Amniotic stem cell (primary cell): ENCODE measurements around the gene CRYBB2.
"Not testable (repeated sequence)": the region's sequence is repeated elsewhere in the genome, so short reads cannot be mapped to it uniquely, and the experiment has no call there.

ENCODE experiments used
- DNase-seq: peaks from one replicate; lab custom pipeline; 2025; lab: John Stamatoyannopoulos, UW

CRYBB2 gene, protein sequence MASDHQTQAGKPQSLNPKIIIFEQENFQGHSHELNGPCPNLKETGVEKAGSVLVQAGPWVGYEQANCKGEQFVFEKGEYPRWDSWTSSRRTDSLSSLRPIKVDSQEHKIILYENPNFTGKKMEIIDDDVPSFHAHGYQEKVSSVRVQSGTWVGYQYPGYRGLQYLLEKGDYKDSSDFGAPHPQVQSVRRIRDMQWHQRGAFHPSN

DNA sequence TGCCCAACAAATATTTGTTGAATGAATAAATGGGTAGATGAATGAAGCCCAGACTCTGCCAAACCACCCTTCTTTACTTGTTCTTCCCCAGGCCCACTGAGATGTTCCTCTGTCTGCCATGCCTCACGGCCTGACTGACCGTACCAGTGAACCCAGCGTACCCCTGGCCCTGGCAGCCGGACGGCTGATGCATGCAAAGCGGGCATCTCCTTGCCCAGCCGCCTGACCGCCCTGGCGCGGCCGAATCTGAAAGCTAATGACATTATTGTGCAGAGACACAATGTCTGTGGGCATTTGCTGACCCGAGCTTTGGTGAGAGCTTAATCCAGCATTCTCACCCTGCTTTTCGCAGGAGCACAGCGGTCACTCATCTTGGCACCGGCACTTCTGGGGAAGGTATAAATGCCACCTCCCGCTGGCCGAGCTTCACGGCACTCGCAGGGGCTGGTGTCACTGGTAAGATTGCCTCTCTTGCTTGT, at the start of gene CRYBB2:
Gene CRYBB2, plus strand, starts transcription at position 429 of the 479 bp plus-strand sequence. CDS start 1,791 bp downstream, outside the sequence.
- no peak for DNase-seq

DNA sequence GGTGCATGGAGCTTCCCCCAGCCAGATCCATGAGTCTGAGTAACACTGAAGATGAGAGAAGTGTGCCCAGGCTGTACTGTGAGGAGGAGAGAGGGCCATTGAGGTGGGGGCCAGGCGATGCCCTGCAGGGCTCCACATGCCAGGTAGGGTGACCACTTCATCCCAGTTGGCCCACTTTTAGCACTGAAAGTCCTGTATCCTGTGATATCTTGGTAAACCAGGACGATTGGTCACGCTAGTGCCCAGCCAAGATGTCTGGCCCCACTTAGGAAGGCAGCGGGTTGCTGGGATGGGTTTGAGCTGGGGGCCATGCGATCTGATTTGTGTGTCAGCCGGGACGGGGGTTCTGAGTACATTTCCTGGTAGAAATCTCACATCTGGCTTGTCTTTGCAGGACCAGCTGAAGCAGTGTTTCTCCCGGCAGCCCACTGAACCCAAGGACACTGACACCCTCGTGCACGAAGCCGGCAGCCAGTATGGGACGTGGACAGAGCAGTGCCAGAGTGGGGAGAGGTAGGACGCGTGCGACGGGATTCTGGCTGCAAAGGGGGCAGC, 48.9 kb upstream of the CRYBB2 start:
- DNase-seq = no peak

DNA sequence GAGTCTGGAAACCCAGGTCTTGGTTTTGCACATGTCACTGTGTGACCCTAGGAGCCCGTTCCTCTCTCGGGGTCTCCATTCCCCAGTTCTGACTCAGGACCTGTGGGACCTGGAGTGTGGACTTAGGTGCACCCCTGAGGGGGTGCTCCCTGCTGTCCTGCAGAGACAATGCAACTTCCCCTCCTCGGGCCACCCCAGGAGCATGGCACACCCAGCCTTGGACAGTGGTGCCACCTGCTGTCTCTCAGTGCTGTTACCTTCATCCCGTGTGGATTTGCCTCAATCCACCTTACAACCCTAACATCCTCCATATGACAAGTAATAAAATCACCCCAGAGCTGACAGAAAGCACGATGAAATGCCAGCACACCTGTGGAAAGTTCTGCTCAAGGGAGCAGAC, 47.3 kb upstream of the CRYBB2 start:
- no peak for DNase-seq

DNA sequence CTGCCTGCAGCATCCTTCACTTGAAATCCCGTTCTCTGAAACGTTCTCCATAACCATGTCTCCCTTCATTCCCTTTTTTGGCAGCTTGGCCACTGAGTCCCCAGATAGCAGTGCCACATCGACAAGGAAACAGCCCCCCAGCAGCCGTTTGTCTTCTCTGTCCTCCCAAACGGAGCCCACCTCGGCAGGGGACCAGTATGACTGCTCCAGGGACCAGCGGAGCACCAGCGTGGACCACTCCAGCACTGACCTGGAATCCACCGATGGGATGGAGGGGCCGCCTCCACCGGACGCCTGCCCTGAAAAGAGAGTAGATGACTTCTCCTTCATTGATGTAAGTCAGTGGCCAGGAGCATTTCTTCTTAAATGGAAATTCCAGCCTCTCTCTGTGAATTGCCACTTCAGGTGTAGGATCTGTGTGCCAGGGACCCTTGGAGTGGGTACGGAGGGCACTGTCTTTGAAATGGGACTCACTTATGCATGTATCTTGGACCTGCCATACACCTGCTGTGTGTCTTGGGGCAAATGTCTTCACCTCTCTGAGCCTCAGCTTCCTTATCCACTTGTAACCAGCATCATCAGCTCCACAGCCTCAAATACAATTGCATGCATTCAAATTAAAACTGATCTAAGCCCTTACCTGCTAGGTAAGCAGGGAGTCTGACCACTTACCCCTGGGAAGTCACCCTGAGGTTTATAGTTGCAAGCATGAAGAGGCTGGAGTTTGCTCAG, 45.1 kb upstream of the CRYBB2 start:
- DNase-seq = no peak

DNA sequence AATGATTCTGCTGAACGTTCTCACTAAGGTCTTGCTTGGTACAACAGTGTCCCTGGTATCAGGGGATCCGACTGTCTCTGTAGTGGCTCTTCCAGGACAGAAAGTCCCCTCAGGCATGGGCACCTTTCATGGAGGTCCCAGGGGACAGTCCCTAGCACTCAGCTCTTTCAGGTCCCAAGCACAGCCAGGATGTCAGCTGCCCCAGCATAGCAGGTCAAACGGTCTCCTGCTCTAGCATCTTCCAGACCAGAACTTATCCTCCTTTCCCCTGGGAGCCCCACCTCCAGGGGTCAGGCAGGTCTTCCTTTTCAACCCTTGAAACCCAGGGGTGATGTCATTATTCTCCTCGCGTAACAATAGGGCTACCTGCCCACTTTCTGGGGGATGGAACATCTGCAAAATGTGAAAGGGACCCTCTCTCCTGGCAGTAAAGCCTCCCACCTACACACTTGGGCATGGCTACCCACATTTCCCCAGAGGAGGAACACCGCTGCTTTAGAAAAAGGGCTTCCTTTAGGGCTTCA, 44.5 kb upstream of the CRYBB2 start:
- DNase-seq = no peak

DNA sequence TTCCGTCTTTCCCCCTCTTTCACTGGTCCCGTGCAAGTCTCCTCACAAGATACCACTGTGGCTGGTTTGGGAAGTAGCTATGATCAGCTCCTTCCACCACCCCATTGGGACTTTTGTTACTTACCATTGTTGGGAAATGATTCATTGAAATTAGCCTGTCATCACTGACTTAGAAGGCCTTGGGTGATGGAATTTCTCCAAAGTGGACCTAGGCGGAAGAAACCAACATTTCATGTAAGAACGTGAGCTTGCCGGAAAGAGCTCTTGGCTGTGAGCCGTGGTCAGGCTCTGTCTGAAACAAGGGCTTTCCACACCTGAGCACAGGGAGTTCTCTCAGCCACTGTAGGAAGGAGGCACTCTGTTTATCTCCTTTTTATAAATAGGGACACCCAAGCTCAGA, 43.3 kb upstream of the CRYBB2 start:
- no peak for DNase-seq

DNA sequence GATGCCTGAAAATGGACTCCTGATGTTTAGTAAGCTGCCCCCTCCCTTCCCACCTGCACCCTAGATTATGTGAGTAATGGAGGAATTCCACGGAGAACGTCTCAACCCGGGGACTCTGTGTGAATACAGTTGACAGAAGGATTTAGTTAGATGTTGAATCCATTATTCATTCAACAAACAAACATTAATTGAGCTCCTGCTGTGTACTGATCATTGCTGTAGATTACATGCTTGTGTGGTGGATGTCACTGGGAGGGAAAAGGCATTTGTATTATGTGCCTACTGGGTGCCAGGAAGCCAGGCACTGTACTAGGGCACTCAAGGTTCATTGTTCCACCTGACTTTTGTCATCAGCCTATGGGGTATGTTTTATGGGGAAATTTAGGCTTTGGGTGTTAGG, 42.6 kb upstream of the CRYBB2 start:
- DNase-seq = no peak

DNA sequence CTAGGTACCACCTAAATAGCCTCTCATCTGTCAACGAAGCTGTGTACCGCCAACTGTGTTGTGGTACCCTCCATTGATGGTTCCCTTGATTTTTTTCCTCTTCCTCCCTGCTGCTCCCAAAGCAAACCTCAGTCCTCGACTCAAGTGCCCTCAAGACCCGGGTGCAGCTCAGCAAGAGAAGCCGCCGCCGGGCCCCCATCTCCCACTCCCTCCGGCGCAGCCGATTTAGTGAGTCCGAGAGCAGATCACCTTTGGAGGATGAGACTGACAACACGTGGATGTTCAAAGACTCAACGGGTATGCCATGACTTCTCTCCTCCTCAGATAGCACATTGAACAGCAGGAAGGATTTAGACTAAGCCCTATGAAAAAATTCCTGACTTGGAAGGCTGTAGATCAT, 42.2 kb upstream of the CRYBB2 start:
- DNase-seq = no peak

DNA sequence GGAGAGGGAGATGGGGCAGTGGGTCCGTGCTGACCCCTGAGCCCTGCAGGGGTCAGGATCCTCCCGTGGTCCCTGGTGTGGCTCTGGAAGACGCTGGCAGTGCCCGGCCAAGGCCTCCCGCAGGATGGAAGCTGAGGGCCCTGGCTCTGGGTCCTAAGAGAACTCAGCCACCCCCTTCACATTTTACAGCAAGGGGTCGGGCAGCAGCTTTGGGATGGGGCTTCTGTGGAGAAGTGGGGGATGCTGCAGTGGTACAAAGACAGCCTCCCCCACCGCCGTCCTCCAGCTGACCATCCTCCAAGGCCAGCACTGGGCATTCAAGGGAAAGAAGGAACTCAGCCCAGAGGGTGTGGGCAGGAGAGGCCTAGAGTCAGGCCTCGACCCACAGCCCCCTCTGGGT, 41.5 kb upstream of the CRYBB2 start:
- no peak for DNase-seq

DNA sequence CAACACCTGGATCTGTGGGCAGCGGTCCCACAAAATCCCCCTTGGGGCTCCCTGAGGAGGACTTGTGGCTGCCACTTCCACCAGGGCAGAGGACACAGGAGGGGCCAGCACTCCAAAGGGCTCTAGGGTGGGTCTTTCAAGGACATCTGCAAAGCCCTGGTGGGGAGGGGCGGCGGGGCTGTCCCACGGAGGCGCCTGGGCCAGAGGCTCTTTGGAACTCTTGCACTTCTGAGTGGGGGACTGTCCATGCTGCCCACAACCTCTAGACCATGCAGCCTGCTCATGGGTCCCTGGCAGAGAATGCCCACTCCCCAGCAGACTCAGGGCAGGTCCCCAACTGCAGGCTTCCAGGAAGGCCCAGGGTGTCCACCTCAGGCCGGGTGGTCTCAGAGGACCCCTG, 41.1 kb upstream of the CRYBB2 start:
- not testable (repeated sequence) for DNase-seq

DNA sequence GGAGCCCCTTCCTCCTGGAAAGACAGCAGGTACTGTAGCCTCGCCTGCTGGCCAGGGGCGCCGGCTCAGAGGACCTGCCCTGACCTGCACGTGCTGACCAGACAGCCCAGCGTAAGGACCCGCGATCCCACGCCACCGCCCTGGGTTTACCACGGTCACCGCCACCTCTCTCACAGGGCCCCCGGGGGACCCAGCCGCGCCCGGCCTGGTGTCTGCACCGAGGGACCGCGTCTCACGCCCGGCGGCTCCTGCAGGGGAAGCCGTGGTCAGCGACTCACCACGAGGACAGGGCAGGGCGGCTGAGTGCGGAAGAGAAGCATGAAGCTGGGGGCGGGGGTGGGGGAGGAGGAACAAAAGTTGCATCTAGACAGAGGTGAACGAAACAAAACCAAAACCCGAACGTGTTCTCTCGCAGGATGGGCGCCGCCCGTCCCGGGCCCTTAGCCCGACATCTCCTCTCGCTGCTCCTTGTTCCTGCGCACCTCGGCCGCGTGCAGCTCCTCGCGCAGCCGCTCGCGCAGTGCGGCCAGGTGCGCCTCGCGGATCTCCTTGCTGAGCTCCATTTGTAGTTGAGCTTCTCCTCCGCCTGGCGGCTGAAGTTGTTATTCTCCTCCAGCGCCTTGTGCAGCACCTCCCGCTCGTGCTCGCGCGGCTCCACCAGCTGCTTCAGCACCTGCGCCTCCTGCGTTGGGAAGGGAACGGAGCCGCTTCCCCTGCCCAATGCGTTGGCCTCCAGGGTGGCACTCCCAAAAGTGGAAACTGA, 40.4 kb upstream of the CRYBB2 start:
- not testable (repeated sequence) for DNase-seq

DNA sequence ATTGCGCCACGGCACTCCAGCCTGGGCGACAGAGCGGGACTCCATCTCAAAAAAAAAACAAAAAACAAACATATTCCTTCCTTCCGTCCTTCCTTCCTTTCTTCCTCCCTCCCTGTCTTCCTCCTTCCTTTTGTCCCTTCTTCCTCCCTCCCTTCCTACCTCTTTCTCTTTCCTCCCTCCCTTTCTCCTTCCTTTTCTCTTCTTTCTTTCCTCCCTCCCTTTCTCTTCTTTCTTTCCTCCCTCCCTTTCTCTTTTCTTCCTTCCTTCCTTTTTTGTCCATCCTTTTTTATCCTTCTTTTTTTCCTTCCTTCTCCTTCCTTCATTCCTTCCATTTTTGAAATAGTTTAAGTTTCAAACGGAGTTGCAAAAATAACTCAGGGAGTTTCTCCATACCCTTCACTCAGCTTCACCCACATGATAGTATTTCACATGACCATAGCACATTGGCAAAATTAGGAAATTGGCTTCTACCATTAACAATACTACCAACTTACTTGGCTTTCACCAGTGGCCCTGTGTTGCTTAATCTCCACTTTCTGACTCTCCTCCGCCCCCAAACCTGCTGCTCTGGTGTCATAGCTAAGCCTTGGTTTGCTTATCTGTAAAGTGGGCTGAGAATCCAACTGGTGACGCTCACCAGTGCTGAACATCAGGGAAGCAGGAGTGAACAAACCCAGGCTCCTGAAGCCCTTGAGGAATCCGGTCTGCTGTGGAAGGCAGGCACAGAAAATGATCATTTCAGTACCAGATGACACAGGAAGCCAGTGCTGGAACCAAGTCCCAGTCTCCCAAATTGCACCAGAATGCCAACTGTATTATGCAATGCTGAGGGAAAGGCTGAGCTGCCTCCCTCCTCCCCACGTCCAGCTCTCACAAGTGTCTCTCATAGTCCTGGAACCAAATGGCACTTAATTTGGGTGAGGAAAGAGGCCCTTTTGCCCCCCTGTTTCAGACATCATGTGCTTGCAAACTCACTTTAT, 37.0 kb upstream of the CRYBB2 start:
- no peak for DNase-seq

DNA sequence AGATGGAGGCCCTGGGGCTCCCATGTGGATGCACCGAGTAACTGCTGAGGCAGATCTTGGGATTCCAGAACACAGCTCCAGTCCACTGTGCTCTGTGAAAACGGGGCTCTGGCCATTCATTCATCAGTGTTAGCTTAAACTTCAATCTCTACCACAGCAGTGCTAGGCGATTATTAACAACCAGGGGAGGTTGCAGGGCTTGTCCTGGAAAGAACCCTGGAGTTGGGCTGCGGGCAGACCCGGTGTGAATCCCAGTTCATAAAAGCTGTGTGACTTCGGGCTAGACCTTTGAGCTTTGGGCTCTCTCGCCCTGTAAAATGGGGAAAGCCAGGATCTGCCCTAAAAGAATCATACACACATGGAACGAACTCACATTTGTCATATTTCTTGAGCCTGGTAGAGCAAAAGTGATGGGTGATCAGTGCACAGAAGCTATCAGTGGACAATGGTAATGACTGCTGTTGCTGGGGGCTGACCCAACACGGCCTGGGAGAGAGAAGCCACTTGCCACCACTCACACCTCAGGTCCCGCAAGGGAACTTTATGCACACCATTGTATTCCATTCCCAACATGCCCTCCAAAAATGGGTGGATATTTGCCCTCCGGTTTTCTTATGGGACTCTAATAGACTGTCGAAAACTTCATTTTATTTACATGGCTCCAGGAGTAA, 35.4 kb upstream of the CRYBB2 start:
- no peak for DNase-seq

DNA sequence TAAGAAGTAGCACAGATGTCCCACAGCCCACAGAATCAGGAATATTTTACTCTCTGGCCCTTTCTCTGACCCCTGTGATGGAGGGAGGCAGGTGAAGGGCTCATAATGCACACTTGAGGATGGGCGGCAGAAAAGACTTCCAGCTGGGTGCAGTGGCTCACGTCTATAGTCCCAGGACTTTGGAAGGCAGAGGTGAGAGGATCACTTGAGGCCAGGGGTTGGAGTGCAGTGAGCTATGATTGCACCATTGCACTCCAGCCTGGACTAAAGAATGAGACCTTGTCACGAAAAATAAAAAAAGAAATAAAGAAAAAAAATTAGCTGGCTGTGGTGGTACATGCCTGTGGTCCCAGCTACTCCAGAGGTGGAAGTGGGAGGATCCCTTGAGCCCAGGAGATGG, 33.3 kb upstream of the CRYBB2 start:
- DNase-seq = no peak

DNA sequence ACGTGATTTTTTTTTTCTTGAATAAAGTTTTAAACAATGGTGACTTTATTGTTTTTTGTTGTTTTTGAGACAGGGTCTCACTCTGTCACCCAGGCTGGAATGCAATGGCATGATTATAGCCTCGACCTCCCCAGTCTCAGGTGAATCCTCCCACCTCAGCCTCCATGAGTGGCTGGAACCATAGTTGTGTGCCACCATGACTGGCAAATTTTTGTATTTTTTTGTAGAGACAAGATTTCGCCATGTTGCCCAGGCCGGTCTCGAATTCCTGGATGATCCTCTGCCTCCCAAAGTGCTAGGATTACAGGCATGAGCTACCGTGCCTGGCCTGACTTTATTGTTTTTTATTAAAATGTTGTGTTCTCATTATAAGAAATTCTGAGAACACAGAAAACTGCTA, 32.0 kb upstream of the CRYBB2 start:
- no peak for DNase-seq

DNA sequence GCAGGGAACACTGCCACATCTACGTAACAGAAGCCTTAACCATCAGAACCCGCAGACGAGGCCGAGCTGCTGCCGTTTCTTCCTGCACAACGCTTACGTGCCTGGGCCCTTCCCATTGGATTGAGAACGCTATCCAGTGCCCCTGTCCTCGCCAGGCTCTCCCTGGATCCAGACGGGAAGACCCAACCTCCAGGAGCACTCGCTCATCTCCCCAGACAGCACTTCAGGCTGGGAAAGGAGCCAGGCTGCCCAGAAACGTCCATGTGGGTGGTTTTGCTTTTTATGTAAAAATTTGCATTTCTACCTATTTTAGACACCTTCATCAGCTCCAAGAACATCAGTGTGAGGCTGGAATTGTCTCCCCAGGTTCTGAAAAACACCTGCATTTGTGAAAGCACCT, 27.0 kb upstream of the CRYBB2 start:
- no peak for DNase-seq

DNA sequence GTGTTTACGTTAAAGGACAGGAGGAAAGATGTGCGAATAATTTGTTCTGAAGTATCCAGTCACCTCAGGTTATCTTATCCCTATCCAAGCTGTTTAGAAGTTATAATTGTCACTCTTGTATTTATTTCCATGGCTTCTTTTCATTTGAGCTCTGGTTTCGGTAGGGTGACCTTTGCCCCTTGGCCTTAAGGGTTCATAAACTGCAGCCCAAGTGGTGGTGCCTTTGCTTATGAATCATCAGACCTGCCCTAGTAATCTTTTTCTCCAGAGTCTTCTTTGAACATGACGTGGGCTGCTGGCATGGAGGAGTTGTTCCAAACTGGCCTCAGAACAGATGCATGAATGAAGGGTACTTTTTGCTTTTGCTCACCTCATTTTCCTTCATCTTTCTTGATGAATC, 26.3 kb upstream of the CRYBB2 start:
- no peak for DNase-seq

DNA sequence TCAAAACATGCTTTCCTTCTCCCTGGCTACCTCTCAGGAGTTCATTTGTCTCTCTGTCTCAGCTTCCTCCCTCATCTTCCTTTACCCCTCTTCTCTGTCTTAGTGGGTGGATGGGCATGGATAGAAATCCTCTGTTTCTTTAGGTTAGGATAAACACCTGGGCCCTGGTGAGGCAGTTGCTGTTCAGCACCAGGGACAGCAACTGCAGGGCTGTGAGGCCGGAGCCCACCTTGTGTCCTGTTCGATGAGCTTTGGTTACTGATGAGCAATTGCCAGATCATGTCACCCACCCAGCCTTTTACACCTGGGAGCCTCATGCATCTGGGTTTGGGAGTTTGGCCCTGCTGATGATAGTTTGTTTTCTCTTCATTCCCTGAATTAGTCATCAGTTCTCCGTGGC, 25.9 kb upstream of the CRYBB2 start:
- DNase-seq = no peak

DNA sequence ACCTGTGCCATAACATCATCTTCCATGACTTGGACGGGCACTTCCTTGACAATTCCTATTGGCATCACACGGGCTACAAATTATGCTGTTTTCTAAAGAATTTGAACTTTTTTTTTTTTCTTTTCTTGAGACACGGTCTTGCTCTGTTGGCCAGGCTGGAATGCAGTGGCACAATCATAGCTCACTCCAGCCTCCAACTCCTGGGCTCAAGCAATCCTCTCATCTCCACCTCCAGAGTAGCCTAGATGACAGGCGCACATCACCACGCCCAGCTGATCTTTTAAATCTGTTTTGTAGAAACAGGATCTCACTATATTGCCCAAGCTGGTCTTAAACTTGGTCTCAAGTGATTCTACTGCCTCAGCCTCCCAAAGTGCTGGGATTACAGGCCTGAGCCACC, 23.1 kb upstream of the CRYBB2 start:
- no peak for DNase-seq

DNA sequence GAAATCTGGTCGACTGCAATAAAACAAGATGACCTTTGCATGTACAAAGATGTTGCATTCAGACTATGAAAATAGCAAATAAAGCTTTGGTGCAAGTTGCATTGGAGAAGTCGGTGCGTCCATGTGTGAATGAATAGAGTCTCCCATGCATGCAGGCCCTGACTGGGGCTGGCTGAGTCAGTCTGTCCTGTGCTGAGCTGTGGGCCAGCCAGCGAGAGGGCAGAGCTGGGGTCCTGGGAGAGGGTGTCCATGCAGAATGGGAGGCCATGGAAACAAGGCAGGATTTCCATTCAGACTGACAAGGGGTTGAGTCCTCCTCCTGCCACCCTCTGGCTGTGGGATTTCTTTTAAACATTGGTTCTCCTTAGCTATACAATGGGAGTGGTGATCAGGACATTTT, 22.1 kb upstream of the CRYBB2 start:
- DNase-seq = no peak
